Uterus (tissue), 4 donors: ENCODE data around the gene CSNK1G2. TPM values are rescaled to one million over a fixed set of nuclear protein-coding genes. Genes with fewer than 3 reads are reported as not detected.

Experiments
- DNase-seq, 2 donors: peaks; one replicate each; pipeline ENCODE4 v3.0.0-alpha.2; 2019 to 2020
- H3K27ac ChIP-seq, 2 donors: fragments of 200-600 bp; sonication (generic); 1 replicate in 1 of 2; 2 replicates in 1 of 2; pipeline ENCODE4 v1.5.1; 2016 to 2018
- H3K27me3 ChIP-seq, 2 donors: fragments of 200-600 bp; sonication (generic); one replicate each; pipeline ENCODE4 v1.5.1; 2018 to 2019; ENCODE audit warnings: control low read depth in 1 of 2
- H3K36me3 ChIP-seq, 2 donors: fragments of 200-600 bp; sonication (generic); one replicate each; pipeline ENCODE4 v1.5.1; 2019; ENCODE audit warnings: control low read depth in 1 of 2
- H3K4me1 ChIP-seq, 2 donors: fragments of 200-600 bp; sonication (generic); one replicate each; pipeline ENCODE4 v1.5.1; 2018 to 2019; ENCODE audit warnings: control low read depth in 1 of 2
- H3K4me3 ChIP-seq, 2 donors: fragments of 200-600 bp; sonication (generic); 1 replicate in 1 of 2; 2 replicates in 1 of 2; pipeline ENCODE4 v1.5.1; 2018 to 2019; ENCODE audit warnings: mild to moderate bottlenecking in 1 of 2
- H3K9me3 ChIP-seq, 2 donors: fragments of 200-600 bp; sonication (generic); one replicate each; pipeline ENCODE4 v1.5.1; 2019; ENCODE audit warnings: control low read depth in 1 of 2
- POLR2A ChIP-seq, 2 donors: fragments of 450-650 bp; IDR thresholded peaks; one replicate each; pipeline ENCODE4 v1.6.1; 2016; ENCODE audit warnings: antibody characterized with exemption in 2 of 2, mild to moderate bottlenecking in 1 of 2, moderate library complexity in 1 of 2
- intact Hi-C: fragments of 100-400 bp; cut with DNase I; formaldehyde crosslinking; loops from one replicate; pipeline ENCODE4 v1.15.1; 2023; ENCODE audit warnings: low total_unique reads
- total RNA-seq, 4 donors: library from RNA; depleted of rRNA in 3 of 4; stranded (reverse); fragments of >200 nt in 3 of 4; gene quantifications; one replicate each; pipeline versions ENCODE4 v1.1.0 to v1.2.4, GENCODE V29; 2014 to 2023
- TF ChIP-seq, protein P1 (sequence below), 4 experiments: fragments of 200-600 bp in 2 of 4; fragments of 450-650 bp in 2 of 4; sonication (generic) in 2 of 4; IDR thresholded peaks; one replicate each; pipeline ENCODE4 v1.5.1; 2016 to 2019; ENCODE audit warnings: antibody characterized with exemption in 4 of 4, mild to moderate bottlenecking in 2 of 4, moderate library complexity in 1 of 4
- donor health status: DM: yes; HTN: yes; CAD: no.

CSNK1G2 gene
- total RNA-seq, 4 donors from 2014 or later = 8.2 to 59.4 (median 46.7) TPM

DNA sequence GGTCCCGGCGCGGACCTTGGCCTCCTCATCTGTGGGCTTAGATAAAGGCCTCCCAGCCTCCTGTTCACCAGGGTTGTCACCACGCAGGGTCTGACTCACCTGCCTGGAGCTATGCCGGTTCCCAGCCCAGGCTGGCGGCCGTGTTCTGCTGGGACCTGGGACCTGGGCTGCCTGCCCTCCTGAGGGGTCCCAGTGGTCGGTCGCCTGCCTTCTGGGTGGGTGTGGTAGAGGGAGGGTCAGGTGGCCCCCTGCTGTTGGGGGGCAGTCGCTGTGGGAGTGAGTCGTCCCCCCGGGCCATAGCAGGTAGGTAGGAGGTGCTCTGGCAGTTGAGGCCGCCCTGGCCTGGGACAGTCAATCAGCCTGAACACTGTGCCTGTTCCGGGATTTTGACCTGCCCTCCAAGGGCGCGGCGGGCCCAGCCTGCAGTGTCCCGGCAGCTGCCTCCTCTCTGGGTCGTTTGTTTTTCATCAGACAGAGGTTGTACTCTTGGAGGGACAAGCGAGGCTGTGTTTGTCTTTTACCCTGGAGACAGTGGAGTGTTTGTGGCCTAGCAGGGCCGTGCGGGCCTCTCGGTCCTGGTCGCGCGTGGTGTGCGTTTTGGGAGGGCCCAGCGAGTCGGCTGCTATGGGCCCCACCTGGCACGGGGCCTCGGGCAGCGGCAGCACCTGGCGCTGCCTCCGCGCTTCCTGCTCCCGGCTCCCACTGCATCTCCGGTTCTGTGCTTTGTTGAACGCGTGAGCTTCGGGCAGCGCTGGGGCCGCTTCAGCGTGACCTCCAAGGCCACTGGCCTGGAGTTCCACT is 33.2 kb upstream of the CSNK1G2 start:
- DNase-seq = no peak
- no peaks in the 10 kb centered on the region for H3K27me3 ChIP-seq
- peaks cover 0 to 7% of the 10 kb centered on the region in 2 donors for H3K4me1 ChIP-seq
- no peak overlapping the region for H3K27ac ChIP-seq
- intact Hi-C loops = no loop called here
- TF ChIP-seq, protein P1, sequence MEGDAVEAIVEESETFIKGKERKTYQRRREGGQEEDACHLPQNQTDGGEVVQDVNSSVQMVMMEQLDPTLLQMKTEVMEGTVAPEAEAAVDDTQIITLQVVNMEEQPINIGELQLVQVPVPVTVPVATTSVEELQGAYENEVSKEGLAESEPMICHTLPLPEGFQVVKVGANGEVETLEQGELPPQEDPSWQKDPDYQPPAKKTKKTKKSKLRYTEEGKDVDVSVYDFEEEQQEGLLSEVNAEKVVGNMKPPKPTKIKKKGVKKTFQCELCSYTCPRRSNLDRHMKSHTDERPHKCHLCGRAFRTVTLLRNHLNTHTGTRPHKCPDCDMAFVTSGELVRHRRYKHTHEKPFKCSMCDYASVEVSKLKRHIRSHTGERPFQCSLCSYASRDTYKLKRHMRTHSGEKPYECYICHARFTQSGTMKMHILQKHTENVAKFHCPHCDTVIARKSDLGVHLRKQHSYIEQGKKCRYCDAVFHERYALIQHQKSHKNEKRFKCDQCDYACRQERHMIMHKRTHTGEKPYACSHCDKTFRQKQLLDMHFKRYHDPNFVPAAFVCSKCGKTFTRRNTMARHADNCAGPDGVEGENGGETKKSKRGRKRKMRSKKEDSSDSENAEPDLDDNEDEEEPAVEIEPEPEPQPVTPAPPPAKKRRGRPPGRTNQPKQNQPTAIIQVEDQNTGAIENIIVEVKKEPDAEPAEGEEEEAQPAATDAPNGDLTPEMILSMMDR (IDR thresholded peaks at IDR 0.05) = no peak
- no peak for TF ChIP-seq POLR2A (IDR thresholded peaks at IDR 0.05)
- no peak overlapping the region for H3K4me3 ChIP-seq
- H3K36me3 ChIP-seq = no peaks in the 10 kb centered on the region
- H3K9me3 ChIP-seq = no peaks in the 10 kb centered on the region

DNA sequence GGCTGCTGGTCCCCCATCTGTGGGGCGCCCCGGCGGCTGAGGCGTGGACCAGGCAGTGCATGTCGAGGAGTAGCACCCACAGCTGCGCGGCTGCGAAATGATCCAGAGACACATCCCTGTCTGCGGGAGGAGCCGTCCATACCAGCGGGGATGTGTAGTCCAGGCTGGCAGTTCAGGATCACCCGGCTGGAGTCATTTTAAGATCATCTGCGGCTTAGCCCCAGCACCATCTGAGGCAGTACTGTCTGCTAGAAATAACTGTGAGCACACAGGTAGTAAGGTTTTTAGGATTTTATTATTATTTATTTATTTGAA is 32.7 kb upstream of the CSNK1G2 start:
- Histone ChIP-seq H3K4me3 (no peak overlapping the region), H3K4me1 (peaks cover 0 to 7% of the 10 kb centered on the region in 2 donors), H3K9me3 (no peaks in the 10 kb centered on the region), H3K27me3 (no peaks in the 10 kb centered on the region), H3K36me3 (no peaks in the 10 kb centered on the region), H3K27ac (no peak overlapping the region)
- DNase-seq = no peak
- no peak for TF ChIP-seq POLR2A (IDR thresholded peaks at IDR 0.05)
- TF ChIP-seq, protein P1 (IDR thresholded peaks at IDR 0.05) = no peak
- intact Hi-C loops = no loop called here

DNA sequence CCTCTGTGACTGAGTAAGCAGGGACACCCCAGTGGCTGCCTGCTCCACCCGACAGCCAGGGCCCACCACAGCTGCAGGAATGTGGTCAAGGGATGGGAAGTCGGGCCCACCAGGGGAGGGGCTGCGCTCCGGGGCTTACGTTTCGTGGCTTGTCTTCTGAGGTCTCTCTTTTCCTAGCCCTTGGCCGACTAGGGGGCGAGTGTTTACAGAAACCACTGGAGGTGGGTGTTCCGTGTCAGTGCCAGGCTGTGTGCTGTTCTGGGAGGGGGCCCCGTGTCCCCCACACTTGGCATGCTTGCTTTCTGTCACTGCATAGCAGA is 31.3 kb upstream of the CSNK1G2 start:
- Histone ChIP-seq H3K27ac (no peak overlapping the region), H3K9me3 (no peaks in the 10 kb centered on the region), H3K4me1 (no peaks in the 10 kb centered on the region), H3K4me3 (no peak overlapping the region), H3K27me3 (no peaks in the 10 kb centered on the region), H3K36me3 (no peaks in the 10 kb centered on the region)
- intact Hi-C loops = no loop called here
- DNase-seq = no peak
- TF ChIP-seq, protein P1 (IDR thresholded peaks at IDR 0.05) = no peak
- no peak for TF ChIP-seq POLR2A (IDR thresholded peaks at IDR 0.05)

DNA sequence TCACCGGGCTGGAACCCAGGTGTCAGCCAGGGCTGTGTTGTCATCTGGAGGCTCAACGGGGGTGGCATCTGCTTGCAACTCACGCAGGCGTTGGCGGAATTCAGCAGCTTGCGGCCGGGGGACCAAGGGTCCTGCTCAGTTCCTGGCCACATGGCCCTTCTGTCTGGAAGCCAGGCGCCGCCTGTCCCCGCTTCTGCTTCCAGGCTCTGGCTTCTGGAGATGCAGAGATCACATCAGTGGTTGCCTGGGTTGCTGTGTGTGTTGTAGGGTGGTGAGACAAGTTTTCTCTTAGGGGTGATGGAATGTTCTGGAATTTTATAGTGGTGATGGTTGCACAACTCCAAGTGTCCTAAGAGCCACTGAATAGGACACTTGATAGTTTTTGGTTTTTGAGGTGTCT is 30.8 kb upstream of the CSNK1G2 start:
- intact Hi-C loops = no loop called here
- H3K36me3 ChIP-seq = no peaks in the 10 kb centered on the region
- no peak overlapping the region for H3K4me3 ChIP-seq
- H3K27ac ChIP-seq = no peak overlapping the region
- TF ChIP-seq, protein P1 (IDR thresholded peaks at IDR 0.05) = no peak
- no peak for TF ChIP-seq POLR2A (IDR thresholded peaks at IDR 0.05)
- no peak for DNase-seq
- no peaks in the 10 kb centered on the region for H3K4me1 ChIP-seq
- H3K27me3 ChIP-seq = no peaks in the 10 kb centered on the region
- H3K9me3 ChIP-seq = no peaks in the 10 kb centered on the region

DNA sequence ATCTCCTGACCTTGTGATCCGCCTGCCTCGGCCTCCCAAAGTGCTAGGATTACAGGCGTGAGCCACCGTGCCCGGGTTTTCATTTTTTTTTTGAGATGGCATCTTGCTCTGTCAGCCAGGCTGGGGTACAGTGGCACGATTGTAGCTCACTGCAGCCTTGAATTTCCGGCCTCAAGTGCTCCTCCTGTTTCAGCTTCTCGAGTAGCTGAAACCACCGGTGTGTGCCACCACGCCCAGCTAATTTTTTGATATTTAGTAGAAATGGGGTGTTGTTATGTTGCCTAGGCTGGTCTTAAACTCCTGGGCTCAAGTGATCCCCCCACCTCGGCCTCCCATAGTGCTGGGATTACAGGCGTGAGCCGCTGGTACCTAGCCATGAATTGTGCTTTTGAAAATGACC is 29.9 kb upstream of the CSNK1G2 start:
- DNase-seq = no peak
- H3K9me3 ChIP-seq = no peaks in the 10 kb centered on the region
- H3K4me1 ChIP-seq = no peaks in the 10 kb centered on the region
- H3K27me3 ChIP-seq = no peaks in the 10 kb centered on the region
- H3K27ac ChIP-seq = no peak overlapping the region
- no peak overlapping the region for H3K4me3 ChIP-seq
- TF ChIP-seq, protein P1 (IDR thresholded peaks at IDR 0.05) = no peak
- no peak for TF ChIP-seq POLR2A (IDR thresholded peaks at IDR 0.05)
- H3K36me3 ChIP-seq = no peaks in the 10 kb centered on the region
- intact Hi-C loops = no loop called here
